H9 (cell line): Measurements from ENCODE around the gene F2RL3. TPM values are rescaled to one million over a fixed set of nuclear protein-coding genes. Genes with fewer than 3 reads are reported as not detected.

ENCODE experiments used
- DNase-seq: peaks from one replicate; pipeline ENCODE4 v3.0.0-alpha.2; 2017
- H2AFZ ChIP-seq: one replicate; pipeline ENCODE4 v1.6.1; 2013; ENCODE audit warnings: mild to moderate bottlenecking, low read length, control low read depth, moderate library complexity
- H2AK5ac ChIP-seq: 2 replicates; pipeline ENCODE4 v1.6.1; 2013; ENCODE audit warnings: low read length, control low read depth, mixed read lengths; ENCODE audit not compliant: insufficient read length
- H2BK120ac ChIP-seq: one replicate; pipeline ENCODE4 v1.6.1; 2013; ENCODE audit warnings: low read depth, mild to moderate bottlenecking, low read length, control low read depth, inconsistent platforms; ENCODE audit not compliant: poor library complexity, severe bottlenecking
- H2BK12ac ChIP-seq: 2 replicates; pipeline ENCODE4 v1.6.1; 2013; ENCODE audit warnings: low read length, control low read depth, mixed read lengths, low read depth; ENCODE audit not compliant: insufficient read length
- H2BK15ac ChIP-seq: 2 replicates; pipeline ENCODE4 v1.6.1; 2013; ENCODE audit warnings: low read depth, low read length, control low read depth
- H2BK20ac ChIP-seq: one replicate; pipeline ENCODE4 v1.6.1; 2013; ENCODE audit warnings: low read depth, mild to moderate bottlenecking, low read length, control low read depth, inconsistent platforms; ENCODE audit not compliant: poor library complexity, severe bottlenecking
- H2BK5ac ChIP-seq: 2 replicates; pipeline ENCODE4 v1.6.1; 2013; ENCODE audit warnings: low read length, control low read depth, mixed read lengths; ENCODE audit not compliant: insufficient read length
- H3K14ac ChIP-seq: 2 replicates; pipeline ENCODE4 v1.6.1; 2013; ENCODE audit warnings: low read length, control low read depth; ENCODE audit not compliant: insufficient read depth
- H3K18ac ChIP-seq: 2 replicates; pipeline ENCODE4 v1.6.1; 2013; ENCODE audit warnings: low read depth, mild to moderate bottlenecking, mixed read lengths, low read length, control low read depth; ENCODE audit not compliant: insufficient read length
- H3K23ac ChIP-seq: 2 replicates; pipeline ENCODE4 v1.6.1; 2013; ENCODE audit warnings: low read length, control low read depth, mixed read lengths, low read depth; ENCODE audit not compliant: insufficient read length
- H3K23me2 ChIP-seq: 2 replicates; pipeline ENCODE4 v1.6.1; 2013; ENCODE audit warnings: low read depth, mild to moderate bottlenecking, mixed read lengths, low read length, control low read depth; ENCODE audit not compliant: insufficient read length, poor library complexity, severe bottlenecking
- H3K27ac ChIP-seq: 2 replicates; pipeline ENCODE4 v1.5.1; 2013; ENCODE audit warnings: low read length, control low read depth, mixed read lengths, low read depth; ENCODE audit not compliant: insufficient read length
- H3K27me3 ChIP-seq: 2 replicates; pipeline ENCODE4 v1.6.1; 2013; ENCODE audit warnings: low read length, control low read depth, inconsistent platforms; ENCODE audit not compliant: insufficient read depth
- H3K4ac ChIP-seq: 2 replicates; pipeline ENCODE4 v1.6.1; 2013; ENCODE audit warnings: low read depth, mild to moderate bottlenecking, control low read depth, inconsistent platforms, low read length, moderate library complexity
- H3K4me1 ChIP-seq: 2 replicates; pipeline ENCODE4 v1.6.1; 2013; ENCODE audit warnings: low read length, control low read depth, inconsistent platforms; ENCODE audit not compliant: insufficient read depth
- H3K4me2 ChIP-seq: 2 replicates; pipeline ENCODE4 v1.6.1; 2013; ENCODE audit warnings: low read length, control low read depth, mixed read lengths; ENCODE audit not compliant: insufficient read length, insufficient read depth
- H3K56ac ChIP-seq: 2 replicates; pipeline ENCODE4 v1.6.1; 2013; ENCODE audit warnings: low read depth, mild to moderate bottlenecking, mixed read lengths, low read length, control low read depth; ENCODE audit not compliant: insufficient read length
- H3K79me1 ChIP-seq: 2 replicates; pipeline ENCODE4 v1.6.1; 2013; ENCODE audit warnings: low read depth, mild to moderate bottlenecking, moderate library complexity, low read length, control low read depth, inconsistent platforms; ENCODE audit not compliant: insufficient read depth, poor library complexity, severe bottlenecking
- H3K79me2 ChIP-seq: 2 replicates; pipeline ENCODE4 v1.6.1; 2013; ENCODE audit warnings: low read length, control low read depth, inconsistent platforms; ENCODE audit not compliant: insufficient read depth
- H3K9ac ChIP-seq: 2 replicates; pipeline ENCODE4 v1.6.1; 2013; ENCODE audit warnings: low read length, control low read depth, mixed read lengths; ENCODE audit not compliant: insufficient read length; ENCODE audit errors: extremely low read depth
- H3K9me3 ChIP-seq: one replicate; pipeline ENCODE4 v1.6.1; 2013; ENCODE audit warnings: low read depth, low read length, inconsistent platforms; ENCODE audit not compliant: control insufficient read depth
- H3T11ph ChIP-seq: one replicate; pipeline ENCODE4 v1.6.1; 2013; ENCODE audit warnings: mild to moderate bottlenecking, low read length, control low read depth, inconsistent platforms
- H4K20me1 ChIP-seq: one replicate; pipeline ENCODE4 v1.6.1; 2013; ENCODE audit not compliant: control insufficient read depth, insufficient read length, insufficient read depth
- H4K5ac ChIP-seq: 2 replicates; pipeline ENCODE4 v1.6.1; 2013; ENCODE audit warnings: low read depth, mild to moderate bottlenecking, mixed read lengths, low read length, control low read depth; ENCODE audit not compliant: insufficient read length
- H4K8ac ChIP-seq: replicated peaks from 2 replicates; pipeline ENCODE4 v1.6.1; 2013; ENCODE audit warnings: low read length, control low read depth, mixed read lengths, low read depth; ENCODE audit not compliant: insufficient read length
- H4K91ac ChIP-seq: 2 replicates; pipeline ENCODE4 v1.6.1; 2013; ENCODE audit warnings: low read depth, mild to moderate bottlenecking, moderate library complexity, mixed read lengths, low read length, control low read depth; ENCODE audit not compliant: insufficient read length
- H3K27ac Mint-ChIP-seq, 3 experiments: 2 replicates in 2 of 3; 3 replicates in 1 of 3; pipeline ENCODE4 v1.8.0; 2020 to 2021; ENCODE audit warnings: mixed read lengths in 3 of 3, mild to moderate bottlenecking in 1 of 3, moderate library complexity in 1 of 3
- H3K27me3 Mint-ChIP-seq: 2 replicates; pipeline ENCODE4 v1.8.0; 2021; ENCODE audit warnings: low read depth, mild to moderate bottlenecking, moderate library complexity, mixed read lengths
- H3K36me3 Mint-ChIP-seq, 3 experiments: 2 replicates in 2 of 3; 3 replicates in 1 of 3; pipeline ENCODE4 v1.8.0; 2020 to 2021; ENCODE audit warnings: low read depth in 3 of 3, mixed read lengths in 3 of 3; ENCODE audit not compliant: insufficient read depth in 1 of 3
- H3K4me1 Mint-ChIP-seq, 2 experiments: 2 replicates each; pipeline ENCODE4 v1.8.0; 2020; ENCODE audit warnings: mixed read lengths in 2 of 2
- H3K4me3 Mint-ChIP-seq, 2 experiments: 2 replicates in 1 of 2; 3 replicates in 1 of 2; pipeline ENCODE4 v1.8.0; 2020 to 2021; ENCODE audit warnings: mild to moderate bottlenecking in 2 of 2, mixed read lengths in 2 of 2, moderate library complexity in 1 of 2
- H3K9me3 Mint-ChIP-seq, 2 experiments: 2 replicates in 1 of 2; 3 replicates in 1 of 2; pipeline ENCODE4 v1.8.0; 2020; ENCODE audit warnings: mild to moderate bottlenecking in 2 of 2, mixed read lengths in 2 of 2, moderate library complexity in 1 of 2
- WGBS: extraction: QIAGEN DNeasy Blood & Tissue Kit; methylation state at CpG from one replicate; pipeline ENCODE4 v1.1.7; 2013; ENCODE audit warnings: missing lambda C conversion rate, low lambda C conversion rate, mixed read lengths; ENCODE audit not compliant: insufficient read length; ENCODE audit errors: extremely low coverage; 5-methylcytosine and 5-hydroxymethylcytosine counted together
- total RNA-seq: library from RNA; stranded (reverse); gene quantifications from 2 replicates; pipeline ENCODE4 v1.2.1, GENCODE V29; 2021
- TF ChIP-seq, protein P1 (sequence below): fragments of 200-600 bp; sonication (generic); conservative IDR thresholded peaks from 3 replicates; pipeline ENCODE4 v1.8.0; 2021; ENCODE audit warnings: antibody characterized with exemption, mild to moderate bottlenecking

The F2RL3 gene
- total RNA-seq, 1 experiment from 2014 or later = not detected

GRCh38 chr19:16862826-16863415 is 25.9 kb upstream of the F2RL3 start:
- Histone ChIP-seq H3K9me3 (no peaks in the 10 kb centered on the region), H3K4me1 (no peaks in the 10 kb centered on the region), H3T11ph (no peak overlapping the region), H4K20me1 (no peaks in the 10 kb centered on the region), H3K18ac (no peak overlapping the region), H3K4ac (no peak overlapping the region), H4K8ac (no peak overlapping the region), H4K91ac (no peak overlapping the region), H2BK5ac (no peak overlapping the region), H2BK12ac (no peak overlapping the region), H3K4me2 (no peak overlapping the region), H3K14ac (no peak overlapping the region), H2AFZ (no peak overlapping the region), H3K23ac (no peak overlapping the region), H3K27me3 (no peaks in the 10 kb centered on the region), H2BK120ac (no peak overlapping the region), H3K27ac (no peak overlapping the region), H3K9ac (no peak overlapping the region), H3K56ac (no peak overlapping the region), H3K23me2 (no peaks in the 10 kb centered on the region), H4K5ac (no peak overlapping the region), H3K79me1 (no peaks in the 10 kb centered on the region), H2BK20ac (no peak overlapping the region), H2AK5ac (no peak overlapping the region), H2BK15ac (no peak overlapping the region), H3K79me2 (no peaks in the 10 kb centered on the region)
- H3K36me3 Mint-ChIP-seq = peaks cover 26 to 58% (median 57%) of the 10 kb centered on the region in 3 experiments; a peak in 6 of 7 replicates
- TF ChIP-seq, protein P1, sequence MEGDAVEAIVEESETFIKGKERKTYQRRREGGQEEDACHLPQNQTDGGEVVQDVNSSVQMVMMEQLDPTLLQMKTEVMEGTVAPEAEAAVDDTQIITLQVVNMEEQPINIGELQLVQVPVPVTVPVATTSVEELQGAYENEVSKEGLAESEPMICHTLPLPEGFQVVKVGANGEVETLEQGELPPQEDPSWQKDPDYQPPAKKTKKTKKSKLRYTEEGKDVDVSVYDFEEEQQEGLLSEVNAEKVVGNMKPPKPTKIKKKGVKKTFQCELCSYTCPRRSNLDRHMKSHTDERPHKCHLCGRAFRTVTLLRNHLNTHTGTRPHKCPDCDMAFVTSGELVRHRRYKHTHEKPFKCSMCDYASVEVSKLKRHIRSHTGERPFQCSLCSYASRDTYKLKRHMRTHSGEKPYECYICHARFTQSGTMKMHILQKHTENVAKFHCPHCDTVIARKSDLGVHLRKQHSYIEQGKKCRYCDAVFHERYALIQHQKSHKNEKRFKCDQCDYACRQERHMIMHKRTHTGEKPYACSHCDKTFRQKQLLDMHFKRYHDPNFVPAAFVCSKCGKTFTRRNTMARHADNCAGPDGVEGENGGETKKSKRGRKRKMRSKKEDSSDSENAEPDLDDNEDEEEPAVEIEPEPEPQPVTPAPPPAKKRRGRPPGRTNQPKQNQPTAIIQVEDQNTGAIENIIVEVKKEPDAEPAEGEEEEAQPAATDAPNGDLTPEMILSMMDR = no peak
- WGBS = no CpG with 5 or more reads among the region's 10 CpGs
- H3K9me3 Mint-ChIP-seq = no peaks in the 10 kb centered on the region
- peak overlapping the region in 1 of 3 experiments; percentile 92; a peak in 1 of 7 replicates for H3K27ac Mint-ChIP-seq
- no peak overlapping the region for H3K4me3 Mint-ChIP-seq
- no peak for DNase-seq
- H3K27me3 Mint-ChIP-seq = no peaks in the 10 kb centered on the region
- no peaks in the 10 kb centered on the region for H3K4me1 Mint-ChIP-seq
